Measurements from ENCODE around the gene PLCH2. TPM values are rescaled to one million over a fixed set of nuclear protein-coding genes. Genes with fewer than 3 reads are reported as not detected.
"Not testable (repeated sequence)": the region's sequence is repeated elsewhere in the genome, so short reads cannot be mapped to it uniquely, and the experiment has no call there.

PLCH2 gene
- polyA plus RNA-seq, 1 of the 3 experiments (the other 2 are of a cell fraction): 0.08 TPM

GRCh38 chr1:2440346-2440745 lies 35.7 kb upstream of the PLCH2 start:
- POLR2A ChIA-PET; H3K9me3 ChIP-seq; H3K79me2 ChIP-seq (ENCODE audit: insufficient read depth); H2AFZ ChIP-seq (ENCODE audit: low read depth); DNase-seq; H3K4me3 ChIP-seq (ENCODE audit: low read depth in 2 of 2, low read length in 1 of 2); H3K4me2 ChIP-seq; H3K36me3 ChIP-seq (replicated peaks in 1 of 2; ENCODE audit: control insufficient read depth in 1 of 2, insufficient read depth in 2 of 2, low read length in 1 of 2); H3K27me3 ChIP-seq (ENCODE audit: insufficient read depth); H3K4me1 ChIP-seq (ENCODE audit: control insufficient read depth in 1 of 2, insufficient read depth in 2 of 2, low read depth in 1 of 2, low read length in 1 of 2); H3K27ac ChIP-seq (ENCODE audit: low read depth in 2 of 2, low read length in 1 of 2); H3F3A ChIP-seq (replicated peaks; ENCODE audit: insufficient read depth); H3K9me2 ChIP-seq; H4K20me1 ChIP-seq (ENCODE audit: insufficient read depth); H3K9ac ChIP-seq: not testable (repeated sequence)
- 85% methylated on average over 19 of the region's 23 CpGs for WGBS (ENCODE audit: low lambda C conversion rate)
- CTCF ChIA-PET: interaction anchor here (2.1 to 2.6 kb wide), 2 partner anchors 9 to 20 kb away, joined by 6 to 13 read pairs; no protein-coding TSS in a partner anchor

- H4K20me1 ChIP-seq (ENCODE audit: insufficient read depth): no peaks in the 10 kb centered on the region
- H3K27ac ChIP-seq (ENCODE audit: low read depth in 2 of 2, low read length in 1 of 2): no peak overlapping the region
- CTCF ChIA-PET: interaction anchor here (1.1 to 2.6 kb wide), 6 partner anchors 10 to 106 kb away, joined by 3 to 13 read pairs (median 4); no protein-coding TSS in a partner anchor
- no peak overlapping the region for H3K9ac ChIP-seq
- H3K9me2 ChIP-seq: no peaks in the 10 kb centered on the region
- H3K36me3 ChIP-seq (replicated peaks in 1 of 2; ENCODE audit: control insufficient read depth in 1 of 2, insufficient read depth in 2 of 2, low read length in 1 of 2): no peaks in the 10 kb centered on the region
- no peaks in the 10 kb centered on the region for H3K9me3 ChIP-seq
- peaks cover 9% of the 10 kb centered on the region; the same call in 1 of the 2 replicates for H3K27me3 ChIP-seq (ENCODE audit: insufficient read depth)
- no peak overlapping the region for H3K4me3 ChIP-seq (ENCODE audit: low read depth in 2 of 2, low read length in 1 of 2)
- H3K4me2 ChIP-seq: no peak overlapping the region
- no peaks in the 10 kb centered on the region for H3K79me2 ChIP-seq (ENCODE audit: insufficient read depth)
- no peaks in the 10 kb centered on the region for H3F3A ChIP-seq (replicated peaks; ENCODE audit: insufficient read depth)
- POLR2A ChIA-PET: interaction anchor here (1.0 kb wide), 1 partner anchor 11 kb away, joined by 3 read pairs; no protein-coding TSS in a partner anchor
- WGBS (ENCODE audit: low lambda C conversion rate): 27% methylated on average over 6 of the region's 13 CpGs
- no peak for DNase-seq
- TF ChIP-seq JUND (IDR thresholded peaks at IDR 0.05): no peak
- no peak for TF ChIP-seq FOSL2 (IDR thresholded peaks at IDR 0.05; ENCODE audit: borderline replicate concordance, low read depth)
- no peak for TF ChIP-seq MXI1 (IDR thresholded peaks at IDR 0.05; ENCODE audit: low read depth, low read length)
- no peak for TF ChIP-seq USF1 (IDR thresholded peaks at IDR 0.05; ENCODE audit: borderline replicate concordance, low read depth)
- TF ChIP-seq RAD21 (IDR thresholded peaks at IDR 0.05; ENCODE audit: low read length): no peak
- no peak for TF ChIP-seq SMC3 (IDR thresholded peaks at IDR 0.05; ENCODE audit: low read depth, low read length)
- no peak for TF ChIP-seq ELF1 (IDR thresholded peaks at IDR 0.05)
- TF ChIP-seq GATA2 (CRISPR knock-in tag; IDR thresholded peaks at IDR 0.05): no peak
- no peak for TF ChIP-seq SIN3A (IDR thresholded peaks at IDR 0.05; ENCODE audit: borderline replicate concordance, low read depth, low read length)
- no peak for TF ChIP-seq GABPA (IDR thresholded peaks at IDR 0.05; ENCODE audit: low read depth)
- no peak for TF ChIP-seq MEF2A (IDR thresholded peaks at IDR 0.05; ENCODE audit: borderline replicate concordance, low read depth)
- no peak for TF ChIP-seq TEAD4 (IDR thresholded peaks at IDR 0.05; ENCODE audit: borderline replicate concordance, insufficient read depth)
- no peak for TF ChIP-seq EP300 (IDR thresholded peaks at IDR 0.05; ENCODE audit: borderline replicate concordance in 1 of 2, low read depth in 1 of 2, low read length in 1 of 2)
- TF ChIP-seq TAF1 (IDR thresholded peaks at IDR 0.05; ENCODE audit: borderline replicate concordance, low read depth, low read length): no peak
- no peak for TF ChIP-seq TCF12 (IDR thresholded peaks at IDR 0.05)
- TF ChIP-seq YY1 (IDR thresholded peaks at IDR 0.05; ENCODE audit: low read depth): no peak
- TF ChIP-seq EZH2phosphoT487 (IDR thresholded peaks at IDR 0.05; ENCODE audit: borderline replicate concordance, low read depth): no peak
- no peak for TF ChIP-seq MAX (IDR thresholded peaks at IDR 0.05; ENCODE audit: low read depth)
- H2AFZ ChIP-seq (ENCODE audit: low read depth): no peak overlapping the region
- no peaks in the 10 kb centered on the region for H3K4me1 ChIP-seq (ENCODE audit: control insufficient read depth in 1 of 2, insufficient read depth in 2 of 2, low read depth in 1 of 2, low read length in 1 of 2)
Observed at GRCh38 chr1:2441746-2442145, 34.3 kb upstream of the PLCH2 start.
